ENCODE results near the gene WDR54.
"Not testable (repeated sequence)": the region's sequence is repeated elsewhere in the genome, so short reads cannot be mapped to it uniquely, and the experiment has no call there.

Gene WDR54

DNA sequence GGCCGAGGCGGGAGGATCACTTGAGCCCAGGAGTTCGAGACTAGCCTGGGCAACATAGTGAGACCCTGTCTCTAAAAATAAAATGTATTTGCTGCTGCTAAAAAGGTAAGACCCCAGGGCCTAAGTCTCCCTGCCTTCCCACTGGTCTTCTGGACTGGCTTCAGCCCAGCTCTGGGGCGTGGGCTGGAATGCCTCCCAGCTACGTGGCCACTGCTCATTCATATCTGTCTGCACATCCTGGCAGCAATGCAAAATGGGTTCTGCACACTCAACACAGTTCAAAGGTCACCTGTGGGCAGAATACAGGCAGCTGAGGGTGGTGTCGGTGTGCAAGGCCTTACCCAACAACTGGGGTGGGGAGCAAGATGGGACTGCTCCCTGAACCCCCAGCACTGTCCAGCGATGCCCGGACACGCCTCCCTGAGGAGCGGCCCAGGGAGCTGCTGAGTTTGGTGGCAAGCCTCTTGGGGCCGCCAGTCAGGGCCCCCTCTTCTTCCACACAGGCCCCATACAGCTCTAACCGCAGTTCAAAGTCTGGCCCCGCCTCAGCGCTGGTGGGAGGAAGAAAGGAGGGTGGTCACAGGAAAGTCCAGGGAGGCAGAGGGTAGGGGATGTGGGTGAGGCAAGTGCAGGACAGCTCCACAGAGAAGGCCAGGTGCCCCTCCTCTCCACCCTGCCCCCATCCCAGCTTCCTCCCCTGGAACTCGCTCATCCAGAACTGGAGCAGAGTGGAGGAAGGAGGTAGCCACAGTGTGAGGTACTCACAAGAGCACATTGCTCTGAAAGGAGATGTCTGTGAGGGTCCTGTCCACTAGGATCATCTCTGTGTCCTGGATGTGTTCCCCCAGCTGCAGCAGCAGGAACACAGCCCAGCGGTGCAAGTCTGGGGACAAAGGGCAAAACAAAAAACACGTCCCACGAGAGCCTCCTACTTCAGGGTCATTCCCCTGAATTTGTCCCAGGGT, 8.2 kb downstream of the WDR54 start:
- no peak for DNase-seq

DNA sequence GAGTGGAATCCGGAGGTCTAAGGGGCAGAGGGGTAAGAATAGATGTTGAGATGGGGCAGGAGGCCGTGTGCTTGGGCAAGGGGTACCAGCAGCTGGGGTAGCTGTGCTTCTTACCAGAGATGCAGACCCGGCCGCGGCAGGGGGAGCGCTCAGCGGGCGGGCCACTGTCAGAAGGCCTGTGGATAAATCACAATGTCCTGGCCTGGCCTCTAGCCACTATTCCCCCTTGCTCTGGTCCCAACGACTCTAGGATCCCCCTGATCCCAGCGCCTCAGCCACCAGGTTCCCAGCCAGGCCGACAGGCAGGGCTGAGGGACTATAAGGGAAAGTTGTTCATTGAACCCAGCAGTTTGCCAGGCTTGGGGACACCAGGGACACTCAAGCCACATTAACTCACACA, 9.0 kb downstream of the WDR54 start:
- DNase-seq = no peak

- DNase-seq = no peak
Observed at GRCh38 chr2:74436111-74436805, 14.7 kb downstream of the WDR54 start.

GRCh38 chr2:74436848-74437695, 15.5 kb downstream of the WDR54 start:
- peak; percentile 20 to 46 for DNase-seq

- DNase-seq = no peak
Observed at GRCh38 chr2:74438248-74438647, 16.7 kb downstream of the WDR54 start.

GRCh38 chr2:74439373-74439772, 17.8 kb downstream of the WDR54 start:
- no peak for DNase-seq

GRCh38 chr2:74439803-74440377, 18.4 kb downstream of the WDR54 start:
- no peak for DNase-seq

- DNase-seq = peak; percentile 52 to 78
Observed at GRCh38 chr2:74440378-74441169, 19.0 kb downstream of the WDR54 start.

GRCh38 chr2:74441170-74441689, 19.7 kb downstream of the WDR54 start:
- no peak for DNase-seq

- no peak for DNase-seq
Observed at GRCh38 chr2:74441690-74442482, 20.4 kb downstream of the WDR54 start, which contains the start of gene RTKN. TSS of gene RTKN (minus strand) at chr2:74441937. CDS start at chr2:74441816, 121 bp downstream.

DNA sequence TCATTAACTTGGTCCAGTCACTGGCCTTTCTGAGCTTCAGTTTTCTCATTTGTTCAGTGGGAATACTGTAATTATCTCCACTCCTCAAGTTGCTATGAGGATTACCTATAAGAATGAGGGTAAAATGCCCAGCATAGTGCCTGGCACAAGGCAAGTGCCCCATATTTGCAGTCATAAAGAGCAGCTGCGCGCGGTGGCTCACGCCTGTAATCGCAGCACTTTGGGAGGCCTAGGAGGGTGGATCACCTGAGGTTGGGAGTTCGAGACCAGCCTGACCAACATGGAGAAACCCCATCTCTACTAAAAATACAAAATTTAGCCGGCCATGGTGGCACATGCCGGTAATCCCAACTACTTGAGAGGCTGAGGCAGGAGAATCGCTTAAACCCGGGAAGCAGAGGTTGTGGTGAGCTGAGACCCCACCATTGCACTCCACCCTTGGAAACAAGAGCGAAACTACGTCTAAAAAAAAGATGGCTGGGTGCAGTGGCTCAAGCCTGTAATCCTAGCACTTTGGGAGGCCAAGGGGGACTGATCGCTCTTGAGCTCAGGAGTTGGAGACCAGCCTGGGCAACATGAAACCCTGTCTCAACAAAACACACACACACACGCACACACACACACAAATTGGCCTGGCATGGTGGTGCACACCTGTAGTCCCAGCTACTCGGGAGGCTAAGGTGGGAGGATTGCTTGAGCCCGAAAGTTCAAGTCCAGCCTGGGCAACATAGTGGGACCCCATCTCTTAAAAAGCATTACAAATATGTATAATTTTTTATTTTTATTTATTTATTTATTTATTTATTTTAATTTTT, 21.2 kb downstream of the WDR54 start:
- not testable (repeated sequence) for DNase-seq

DNA sequence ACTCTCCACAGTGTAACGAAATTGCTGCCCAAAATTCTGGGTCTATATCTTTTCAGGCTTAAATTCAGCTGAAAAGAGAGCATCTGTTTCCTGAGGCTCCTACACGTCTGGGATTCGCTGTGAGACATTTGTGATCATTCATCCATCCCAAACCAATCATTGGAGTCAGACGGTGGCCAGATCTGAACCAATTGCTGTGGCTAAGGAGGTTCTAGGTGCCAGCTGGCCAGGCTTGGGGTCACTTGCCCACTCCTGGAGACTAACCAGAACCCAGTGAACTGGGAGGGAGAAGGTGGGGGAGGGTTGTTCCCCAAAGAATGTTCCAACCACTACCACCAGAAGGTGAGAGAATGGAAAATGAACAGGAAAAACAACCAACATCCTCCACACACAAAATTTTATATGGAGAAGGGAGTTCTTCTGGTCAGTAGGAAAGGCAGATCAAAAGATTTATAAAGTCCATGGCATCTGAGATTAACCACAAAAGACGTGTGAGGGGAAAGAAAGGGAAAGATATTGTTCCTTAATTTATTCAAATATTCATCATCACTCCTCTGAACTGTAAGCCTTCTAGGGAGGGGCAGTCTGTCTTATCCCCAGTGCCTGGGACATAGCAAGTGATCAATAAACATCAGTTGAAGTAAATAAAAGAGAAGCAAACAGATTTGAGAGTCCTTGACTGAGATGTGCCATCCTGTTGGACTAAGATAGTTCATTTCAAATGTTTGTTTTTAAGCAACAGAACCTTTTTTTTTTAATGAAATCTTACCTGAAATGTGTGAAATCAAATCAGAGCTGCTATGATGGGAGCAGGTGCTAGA, 23.2 kb downstream of the WDR54 start:
- no peak for DNase-seq

DNA sequence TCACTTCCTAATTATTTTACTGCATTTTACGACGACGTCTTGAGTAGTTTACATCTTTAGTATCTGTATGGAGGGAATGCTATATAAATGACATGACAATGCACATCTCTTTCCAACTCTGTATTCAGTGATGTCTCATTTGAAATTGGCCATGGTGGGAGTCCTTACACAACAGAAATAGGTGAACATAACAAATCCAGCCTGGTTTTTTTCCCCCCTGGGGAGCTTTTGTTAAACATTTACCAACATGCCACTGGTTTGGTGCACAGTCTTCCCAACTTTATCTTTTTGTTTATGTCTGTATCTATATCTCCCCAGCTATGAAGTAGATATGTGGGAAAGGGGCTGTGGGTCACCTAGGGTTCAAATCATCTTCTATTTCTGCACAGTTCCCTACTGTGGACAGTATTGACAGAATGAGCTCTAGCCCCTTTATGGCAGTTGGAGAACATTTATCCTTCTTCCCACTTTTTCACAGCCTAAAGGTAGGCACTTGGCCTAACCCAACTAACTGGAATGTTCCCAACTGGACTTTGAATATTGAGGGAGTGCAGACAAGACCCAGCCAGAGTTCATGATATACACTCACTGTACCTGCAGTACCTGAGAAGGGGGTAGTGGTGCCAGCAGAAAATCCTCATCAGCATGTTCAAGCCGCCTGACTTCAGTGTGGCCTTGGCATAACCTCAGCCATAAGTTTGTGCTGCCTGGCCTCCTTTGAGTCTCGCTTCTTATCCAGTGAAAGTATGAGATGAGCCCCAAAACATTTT, 25.9 kb downstream of the WDR54 start:
- no peak for DNase-seq

DNA sequence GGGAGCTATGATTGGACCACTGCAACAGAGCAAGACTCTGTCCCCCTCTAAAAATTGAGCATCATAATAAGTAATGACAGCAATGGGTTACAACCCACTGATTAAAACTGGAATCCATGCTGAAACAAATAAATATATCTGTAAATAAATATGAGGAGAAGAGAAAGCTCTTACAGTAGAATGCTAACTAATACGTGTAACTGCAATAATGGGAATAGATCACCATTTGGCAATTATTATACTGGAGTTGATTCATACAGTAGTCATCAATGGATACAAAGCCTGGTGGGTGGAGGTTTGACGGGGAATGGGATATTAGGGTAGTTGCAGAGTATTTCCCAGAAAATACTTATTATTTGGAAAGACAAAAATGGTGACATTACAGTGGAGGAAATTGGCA, 27.2 kb downstream of the WDR54 start:
- DNase-seq = no peak

DNA sequence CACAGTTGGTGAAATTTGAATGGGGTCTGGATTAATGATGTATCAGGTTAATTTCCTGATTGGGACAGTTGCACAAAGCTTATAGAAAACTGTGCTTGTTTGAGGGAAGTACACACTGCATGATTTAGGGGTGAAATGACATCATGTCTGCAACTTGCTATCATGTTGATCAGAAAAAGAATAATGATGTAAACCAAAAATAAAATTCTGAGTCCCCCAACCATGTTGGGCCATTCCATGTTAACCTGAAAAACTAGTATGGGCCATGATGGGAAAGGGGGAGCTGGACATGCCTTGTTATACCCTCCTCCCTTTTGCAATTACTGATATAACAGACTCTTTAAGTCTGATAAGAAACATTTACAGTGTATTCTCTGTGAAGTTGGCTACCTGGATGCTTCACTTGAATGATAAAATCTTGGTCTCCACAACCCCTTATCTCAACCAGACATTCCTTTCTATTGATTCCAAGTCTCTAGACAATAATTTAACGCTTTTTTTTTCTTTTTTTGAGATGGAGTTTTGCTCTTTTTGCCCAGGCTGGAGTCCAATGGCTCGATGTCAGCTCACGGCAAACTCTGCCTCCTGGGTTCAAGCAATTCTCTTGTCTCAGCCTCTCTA, 29.1 kb downstream of the WDR54 start:
- DNase-seq = no peak

DNA sequence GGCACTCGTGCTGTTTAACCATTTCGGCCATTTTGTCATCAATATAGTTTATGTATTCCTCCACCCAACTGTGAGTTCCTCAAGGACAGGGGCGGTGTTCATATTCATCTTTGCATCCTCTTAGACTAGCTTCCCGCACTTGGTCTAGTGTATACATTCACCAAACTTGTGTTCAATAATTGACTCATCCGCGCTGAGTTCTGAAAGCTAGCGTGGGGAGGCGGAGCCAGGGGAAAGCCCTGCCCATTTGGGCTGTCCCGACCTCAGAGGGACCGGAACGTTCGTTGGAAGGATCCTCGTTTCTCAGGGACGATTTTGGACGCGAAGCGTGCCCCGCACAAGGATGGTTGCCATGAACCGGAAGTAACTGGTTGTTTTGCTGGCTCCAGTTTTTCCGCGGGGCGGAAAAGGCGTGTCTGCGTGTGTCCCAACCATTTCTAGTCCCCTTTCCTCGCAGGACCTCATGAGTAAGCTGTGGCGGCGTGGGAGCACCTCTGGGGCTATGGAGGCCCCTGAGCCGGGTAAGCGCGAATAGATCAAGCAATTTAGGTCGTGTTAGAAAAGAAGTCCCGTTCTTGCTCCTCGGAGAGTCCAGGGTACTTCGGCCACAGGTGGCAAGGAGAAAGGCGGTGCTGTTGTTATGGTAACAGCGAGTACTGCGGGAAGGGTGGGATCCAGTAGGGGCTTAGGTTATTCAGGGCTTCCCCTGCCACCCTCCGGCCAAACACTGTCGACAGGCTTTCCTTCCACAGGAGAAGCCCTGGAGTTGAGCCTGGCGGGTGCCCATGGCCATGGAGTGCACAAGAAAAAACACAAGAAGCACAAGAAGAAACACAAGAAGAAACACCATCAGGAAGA, 33.4 kb downstream of the WDR54 start, which contains the start of gene INO80B:
INO80B (plus strand) TSS at position 434 of the 858 bp plus-strand sequence; CDS start at position 464, 30 bp downstream.
- DNase-seq = peak; percentile 99

Measured in inflammatory macrophage (primary cell).